H9 (cell line): ENCODE data around the gene B3GNT4. TPM values are rescaled to one million over a fixed set of nuclear protein-coding genes. Genes with fewer than 3 reads are reported as not detected.

Experiments
- DNase-seq: peaks from one replicate; pipeline ENCODE4 v3.0.0-alpha.2; 2017
- H2AFZ ChIP-seq: one replicate; pipeline ENCODE4 v1.6.1; 2013; ENCODE audit warnings: mild to moderate bottlenecking, low read length, control low read depth, moderate library complexity
- H2AK5ac ChIP-seq: 2 replicates; pipeline ENCODE4 v1.6.1; 2013; ENCODE audit warnings: low read length, control low read depth, mixed read lengths; ENCODE audit not compliant: insufficient read length
- H2BK120ac ChIP-seq: one replicate; pipeline ENCODE4 v1.6.1; 2013; ENCODE audit warnings: low read depth, mild to moderate bottlenecking, low read length, control low read depth, inconsistent platforms; ENCODE audit not compliant: poor library complexity, severe bottlenecking
- H2BK12ac ChIP-seq: 2 replicates; pipeline ENCODE4 v1.6.1; 2013; ENCODE audit warnings: low read length, control low read depth, mixed read lengths, low read depth; ENCODE audit not compliant: insufficient read length
- H2BK15ac ChIP-seq: 2 replicates; pipeline ENCODE4 v1.6.1; 2013; ENCODE audit warnings: low read depth, low read length, control low read depth
- H2BK20ac ChIP-seq: one replicate; pipeline ENCODE4 v1.6.1; 2013; ENCODE audit warnings: low read depth, mild to moderate bottlenecking, low read length, control low read depth, inconsistent platforms; ENCODE audit not compliant: poor library complexity, severe bottlenecking
- H2BK5ac ChIP-seq: 2 replicates; pipeline ENCODE4 v1.6.1; 2013; ENCODE audit warnings: low read length, control low read depth, mixed read lengths; ENCODE audit not compliant: insufficient read length
- H3K14ac ChIP-seq: 2 replicates; pipeline ENCODE4 v1.6.1; 2013; ENCODE audit warnings: low read length, control low read depth; ENCODE audit not compliant: insufficient read depth
- H3K18ac ChIP-seq: 2 replicates; pipeline ENCODE4 v1.6.1; 2013; ENCODE audit warnings: low read depth, mild to moderate bottlenecking, mixed read lengths, low read length, control low read depth; ENCODE audit not compliant: insufficient read length
- H3K23ac ChIP-seq: 2 replicates; pipeline ENCODE4 v1.6.1; 2013; ENCODE audit warnings: low read length, control low read depth, mixed read lengths, low read depth; ENCODE audit not compliant: insufficient read length
- H3K23me2 ChIP-seq: 2 replicates; pipeline ENCODE4 v1.6.1; 2013; ENCODE audit warnings: low read depth, mild to moderate bottlenecking, mixed read lengths, low read length, control low read depth; ENCODE audit not compliant: insufficient read length, poor library complexity, severe bottlenecking
- H3K27ac ChIP-seq: 2 replicates; pipeline ENCODE4 v1.5.1; 2013; ENCODE audit warnings: low read length, control low read depth, mixed read lengths, low read depth; ENCODE audit not compliant: insufficient read length
- H3K27me3 ChIP-seq: 2 replicates; pipeline ENCODE4 v1.6.1; 2013; ENCODE audit warnings: low read length, control low read depth, inconsistent platforms; ENCODE audit not compliant: insufficient read depth
- H3K4ac ChIP-seq: 2 replicates; pipeline ENCODE4 v1.6.1; 2013; ENCODE audit warnings: low read depth, mild to moderate bottlenecking, control low read depth, inconsistent platforms, low read length, moderate library complexity
- H3K4me1 ChIP-seq: 2 replicates; pipeline ENCODE4 v1.6.1; 2013; ENCODE audit warnings: low read length, control low read depth, inconsistent platforms; ENCODE audit not compliant: insufficient read depth
- H3K4me2 ChIP-seq: 2 replicates; pipeline ENCODE4 v1.6.1; 2013; ENCODE audit warnings: low read length, control low read depth, mixed read lengths; ENCODE audit not compliant: insufficient read length, insufficient read depth
- H3K56ac ChIP-seq: 2 replicates; pipeline ENCODE4 v1.6.1; 2013; ENCODE audit warnings: low read depth, mild to moderate bottlenecking, mixed read lengths, low read length, control low read depth; ENCODE audit not compliant: insufficient read length
- H3K79me1 ChIP-seq: 2 replicates; pipeline ENCODE4 v1.6.1; 2013; ENCODE audit warnings: low read depth, mild to moderate bottlenecking, moderate library complexity, low read length, control low read depth, inconsistent platforms; ENCODE audit not compliant: insufficient read depth, poor library complexity, severe bottlenecking
- H3K79me2 ChIP-seq: 2 replicates; pipeline ENCODE4 v1.6.1; 2013; ENCODE audit warnings: low read length, control low read depth, inconsistent platforms; ENCODE audit not compliant: insufficient read depth
- H3K9ac ChIP-seq: 2 replicates; pipeline ENCODE4 v1.6.1; 2013; ENCODE audit warnings: low read length, control low read depth, mixed read lengths; ENCODE audit not compliant: insufficient read length; ENCODE audit errors: extremely low read depth
- H3K9me3 ChIP-seq: one replicate; pipeline ENCODE4 v1.6.1; 2013; ENCODE audit warnings: low read depth, low read length, inconsistent platforms; ENCODE audit not compliant: control insufficient read depth
- H3T11ph ChIP-seq: one replicate; pipeline ENCODE4 v1.6.1; 2013; ENCODE audit warnings: mild to moderate bottlenecking, low read length, control low read depth, inconsistent platforms
- H4K20me1 ChIP-seq: one replicate; pipeline ENCODE4 v1.6.1; 2013; ENCODE audit not compliant: control insufficient read depth, insufficient read length, insufficient read depth
- H4K5ac ChIP-seq: 2 replicates; pipeline ENCODE4 v1.6.1; 2013; ENCODE audit warnings: low read depth, mild to moderate bottlenecking, mixed read lengths, low read length, control low read depth; ENCODE audit not compliant: insufficient read length
- H4K8ac ChIP-seq: replicated peaks from 2 replicates; pipeline ENCODE4 v1.6.1; 2013; ENCODE audit warnings: low read length, control low read depth, mixed read lengths, low read depth; ENCODE audit not compliant: insufficient read length
- H4K91ac ChIP-seq: 2 replicates; pipeline ENCODE4 v1.6.1; 2013; ENCODE audit warnings: low read depth, mild to moderate bottlenecking, moderate library complexity, mixed read lengths, low read length, control low read depth; ENCODE audit not compliant: insufficient read length
- H3K27ac Mint-ChIP-seq, 3 experiments: 2 replicates in 2 of 3; 3 replicates in 1 of 3; pipeline ENCODE4 v1.8.0; 2020 to 2021; ENCODE audit warnings: mixed read lengths in 3 of 3, mild to moderate bottlenecking in 1 of 3, moderate library complexity in 1 of 3
- H3K27me3 Mint-ChIP-seq: 2 replicates; pipeline ENCODE4 v1.8.0; 2021; ENCODE audit warnings: low read depth, mild to moderate bottlenecking, moderate library complexity, mixed read lengths
- H3K36me3 Mint-ChIP-seq, 3 experiments: 2 replicates in 2 of 3; 3 replicates in 1 of 3; pipeline ENCODE4 v1.8.0; 2020 to 2021; ENCODE audit warnings: low read depth in 3 of 3, mixed read lengths in 3 of 3; ENCODE audit not compliant: insufficient read depth in 1 of 3
- H3K4me1 Mint-ChIP-seq, 2 experiments: 2 replicates each; pipeline ENCODE4 v1.8.0; 2020; ENCODE audit warnings: mixed read lengths in 2 of 2
- H3K4me3 Mint-ChIP-seq, 2 experiments: 2 replicates in 1 of 2; 3 replicates in 1 of 2; pipeline ENCODE4 v1.8.0; 2020 to 2021; ENCODE audit warnings: mild to moderate bottlenecking in 2 of 2, mixed read lengths in 2 of 2, moderate library complexity in 1 of 2
- H3K9me3 Mint-ChIP-seq, 2 experiments: 2 replicates in 1 of 2; 3 replicates in 1 of 2; pipeline ENCODE4 v1.8.0; 2020; ENCODE audit warnings: mild to moderate bottlenecking in 2 of 2, mixed read lengths in 2 of 2, moderate library complexity in 1 of 2
- WGBS: extraction: QIAGEN DNeasy Blood & Tissue Kit; methylation state at CpG from one replicate; pipeline ENCODE4 v1.1.7; 2013; ENCODE audit warnings: missing lambda C conversion rate, low lambda C conversion rate, mixed read lengths; ENCODE audit not compliant: insufficient read length; ENCODE audit errors: extremely low coverage; 5-methylcytosine and 5-hydroxymethylcytosine counted together
- total RNA-seq: library from RNA; stranded (reverse); gene quantifications from 2 replicates; pipeline ENCODE4 v1.2.1, GENCODE V29; 2021
- TF ChIP-seq, protein P1 (sequence below): fragments of 200-600 bp; sonication (generic); conservative IDR thresholded peaks from 3 replicates; pipeline ENCODE4 v1.8.0; 2021; ENCODE audit warnings: antibody characterized with exemption, mild to moderate bottlenecking

B3GNT4 gene
- total RNA-seq, 1 experiment from 2014 or later, result 1.0 TPM

DNA sequence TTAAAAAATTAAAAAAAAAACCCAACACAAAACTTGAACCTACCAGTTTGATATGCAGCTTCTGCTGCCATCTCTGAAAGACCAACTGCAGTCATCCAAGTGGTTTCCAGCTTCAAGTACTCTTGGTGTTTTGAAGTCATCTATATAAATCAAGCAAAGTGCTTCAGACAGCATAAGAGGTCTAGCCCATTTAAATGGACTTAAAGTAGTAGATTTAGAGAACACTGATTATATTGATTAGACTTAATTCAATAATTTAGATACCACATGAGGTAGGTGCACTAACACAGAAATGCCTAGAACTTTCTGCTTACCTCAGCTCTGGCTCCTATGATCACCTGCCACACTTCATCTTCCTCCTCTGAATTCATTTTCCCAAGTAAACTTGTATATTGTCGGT lies 12.9 kb downstream of the B3GNT4 start:
- H3K14ac ChIP-seq, result no peak overlapping the region
- peaks cover 8% of the 10 kb centered on the region for H3K79me1 ChIP-seq
- H4K5ac ChIP-seq, result no peak overlapping the region
- no peak overlapping the region for H3K18ac ChIP-seq
- H4K91ac ChIP-seq, result no peak overlapping the region
- H3K9ac ChIP-seq, result no peak overlapping the region
- H3K4me2 ChIP-seq, result no peak overlapping the region
- H2AK5ac ChIP-seq, result no peak overlapping the region
- H2BK12ac ChIP-seq, result no peak overlapping the region
- no peaks in the 10 kb centered on the region for H3K9me3 Mint-ChIP-seq
- no peaks in the 10 kb centered on the region for H3K27me3 ChIP-seq
- no peak overlapping the region for H2BK20ac ChIP-seq
- no peak for DNase-seq
- H3K23ac ChIP-seq, result no peak overlapping the region
- H2BK120ac ChIP-seq, result no peak overlapping the region
- H3K4me1 Mint-ChIP-seq, result no peaks in the 10 kb centered on the region
- no peak overlapping the region for H3K27ac Mint-ChIP-seq
- no CpG with 5 or more reads among the region's 1 CpG for WGBS
- H4K20me1 ChIP-seq, result no peaks in the 10 kb centered on the region
- no peak overlapping the region for H4K8ac ChIP-seq
- no peaks in the 10 kb centered on the region for H3K4me1 ChIP-seq
- no peak overlapping the region for H3K4me3 Mint-ChIP-seq
- no peak overlapping the region for H3K56ac ChIP-seq
- no peak overlapping the region for H2BK5ac ChIP-seq
- no peak overlapping the region for H2AFZ ChIP-seq
- no peaks in the 10 kb centered on the region for H3K27me3 Mint-ChIP-seq
- no peak overlapping the region for H3K4ac ChIP-seq
- TF ChIP-seq, protein P1, sequence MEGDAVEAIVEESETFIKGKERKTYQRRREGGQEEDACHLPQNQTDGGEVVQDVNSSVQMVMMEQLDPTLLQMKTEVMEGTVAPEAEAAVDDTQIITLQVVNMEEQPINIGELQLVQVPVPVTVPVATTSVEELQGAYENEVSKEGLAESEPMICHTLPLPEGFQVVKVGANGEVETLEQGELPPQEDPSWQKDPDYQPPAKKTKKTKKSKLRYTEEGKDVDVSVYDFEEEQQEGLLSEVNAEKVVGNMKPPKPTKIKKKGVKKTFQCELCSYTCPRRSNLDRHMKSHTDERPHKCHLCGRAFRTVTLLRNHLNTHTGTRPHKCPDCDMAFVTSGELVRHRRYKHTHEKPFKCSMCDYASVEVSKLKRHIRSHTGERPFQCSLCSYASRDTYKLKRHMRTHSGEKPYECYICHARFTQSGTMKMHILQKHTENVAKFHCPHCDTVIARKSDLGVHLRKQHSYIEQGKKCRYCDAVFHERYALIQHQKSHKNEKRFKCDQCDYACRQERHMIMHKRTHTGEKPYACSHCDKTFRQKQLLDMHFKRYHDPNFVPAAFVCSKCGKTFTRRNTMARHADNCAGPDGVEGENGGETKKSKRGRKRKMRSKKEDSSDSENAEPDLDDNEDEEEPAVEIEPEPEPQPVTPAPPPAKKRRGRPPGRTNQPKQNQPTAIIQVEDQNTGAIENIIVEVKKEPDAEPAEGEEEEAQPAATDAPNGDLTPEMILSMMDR, result no peak
- H3K9me3 ChIP-seq, result no peaks in the 10 kb centered on the region
- H3K79me2 ChIP-seq, result no peaks in the 10 kb centered on the region
- no peak overlapping the region for H3K27ac ChIP-seq
- no peak overlapping the region for H2BK15ac ChIP-seq
- H3T11ph ChIP-seq, result no peak overlapping the region
- H3K36me3 Mint-ChIP-seq, result peaks cover 31 to 87% (median 79%) of the 10 kb centered on the region in 3 experiments; a peak in 6 of 7 replicates
- no peaks in the 10 kb centered on the region for H3K23me2 ChIP-seq
